ENCODE data around the gene LAMTOR5.

LAMTOR5 gene

DNA sequence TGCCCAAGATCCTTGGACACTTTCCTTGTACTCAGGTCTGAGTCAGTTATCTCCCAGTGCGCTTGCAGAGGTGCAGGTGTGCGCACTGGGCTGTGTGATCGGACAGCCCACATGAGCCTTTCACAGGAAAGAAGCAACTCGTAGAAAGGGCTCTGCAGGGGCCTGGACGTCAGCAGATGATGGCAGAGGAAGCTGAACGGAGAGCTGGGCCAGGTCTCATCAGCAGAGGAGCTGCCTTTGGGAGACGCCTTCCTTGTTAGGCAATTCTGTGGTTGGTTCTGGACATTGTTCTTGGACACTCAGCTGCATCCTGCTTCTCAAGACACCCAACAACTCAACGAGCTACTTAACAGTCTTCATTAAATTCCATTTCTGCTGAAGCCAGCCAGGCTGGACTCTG is 36.0 kb upstream of the LAMTOR5 start:
- no peak for TF ChIP-seq REST (IDR thresholded peaks at IDR 0.05; ENCODE audit: insufficient read depth in 1 of 2, low read depth in 2 of 2, low read length in 2 of 2)
- TF ChIP-seq POLR2AphosphoS5 (IDR thresholded peaks at IDR 0.05; ENCODE audit: low read depth, low read length) = no peak
- TF ChIP-seq FOXP2 (optimal IDR thresholded peaks at IDR 0.05; ENCODE audit: borderline replicate concordance, extremely low read depth, extremely low read length, insufficient read depth) = no peak
- no peak for TF ChIP-seq TAF1 (IDR thresholded peaks at IDR 0.05; ENCODE audit: borderline replicate concordance, insufficient read depth, low read length)
- no peak for TF ChIP-seq SIN3A (IDR thresholded peaks at IDR 0.05; ENCODE audit: borderline replicate concordance, insufficient read depth, low read length)

DNA sequence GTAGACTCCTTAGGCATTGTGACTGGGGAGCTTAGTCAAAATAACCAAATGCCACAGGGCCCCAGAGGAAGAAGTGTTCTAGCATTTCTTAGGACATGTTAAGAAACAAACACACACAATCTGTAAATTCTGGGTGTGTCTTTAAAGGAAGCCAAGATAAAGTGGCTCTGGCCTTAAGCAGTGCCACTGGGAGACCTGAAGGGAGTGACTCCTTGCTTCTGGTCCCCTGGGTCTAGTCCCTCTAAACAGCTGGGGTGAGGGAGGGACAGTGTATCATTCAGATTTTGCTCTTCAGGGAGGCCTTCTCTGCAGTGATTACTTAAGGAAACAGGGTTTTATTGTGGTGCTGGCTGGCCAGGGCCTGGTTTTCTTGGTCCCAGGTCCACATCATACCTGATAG is 34.4 kb upstream of the LAMTOR5 start:
- no peak for TF ChIP-seq FOXP2 (optimal IDR thresholded peaks at IDR 0.05; ENCODE audit: borderline replicate concordance, extremely low read depth, extremely low read length, insufficient read depth)
- TF ChIP-seq REST (IDR thresholded peaks at IDR 0.05; ENCODE audit: insufficient read depth in 1 of 2, low read depth in 2 of 2, low read length in 2 of 2) = no peak
- TF ChIP-seq POLR2AphosphoS5 (IDR thresholded peaks at IDR 0.05; ENCODE audit: low read depth, low read length) = no peak
- TF ChIP-seq SIN3A (IDR thresholded peaks at IDR 0.05; ENCODE audit: borderline replicate concordance, insufficient read depth, low read length) = no peak
- TF ChIP-seq TAF1 (IDR thresholded peaks at IDR 0.05; ENCODE audit: borderline replicate concordance, insufficient read depth, low read length) = no peak

- TF ChIP-seq REST (IDR thresholded peaks at IDR 0.05; ENCODE audit: insufficient read depth in 1 of 2, low read depth in 2 of 2, low read length in 2 of 2) (no peak), SIN3A (IDR thresholded peaks at IDR 0.05; ENCODE audit: borderline replicate concordance, insufficient read depth, low read length) (no peak)
These were observed 33.4 kb upstream of the LAMTOR5 start for GRCh38 chr1:110440877-110441276.

DNA sequence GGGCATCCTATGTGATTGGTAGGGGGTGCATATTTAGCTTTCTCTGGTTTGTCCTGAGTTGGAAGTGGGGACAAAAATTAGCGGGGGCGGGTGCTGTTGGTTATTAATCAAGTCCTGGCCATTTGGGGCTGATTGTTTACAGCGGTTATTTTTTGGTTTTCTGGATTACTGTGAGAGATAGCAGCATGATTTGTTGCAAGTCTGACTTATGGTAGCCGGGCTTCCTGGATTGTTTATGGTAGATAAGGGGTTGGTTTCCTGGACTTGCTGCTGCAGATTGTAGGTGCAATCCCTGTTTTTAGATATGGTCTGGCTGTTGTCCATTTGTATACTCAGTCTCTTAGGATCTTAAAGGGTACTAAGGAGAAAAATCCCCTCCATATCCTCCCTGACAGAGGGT is 31.4 kb upstream of the LAMTOR5 start:
- no peak for TF ChIP-seq REST (IDR thresholded peaks at IDR 0.05; ENCODE audit: insufficient read depth in 1 of 2, low read depth in 2 of 2, low read length in 2 of 2)
- no peak for TF ChIP-seq FOXP2 (optimal IDR thresholded peaks at IDR 0.05; ENCODE audit: borderline replicate concordance, extremely low read depth, extremely low read length, insufficient read depth)
- TF ChIP-seq TAF1 (IDR thresholded peaks at IDR 0.05; ENCODE audit: borderline replicate concordance, insufficient read depth, low read length) = no peak
- no peak for TF ChIP-seq POLR2AphosphoS5 (IDR thresholded peaks at IDR 0.05; ENCODE audit: low read depth, low read length)
- no peak for TF ChIP-seq SIN3A (IDR thresholded peaks at IDR 0.05; ENCODE audit: borderline replicate concordance, insufficient read depth, low read length)

DNA sequence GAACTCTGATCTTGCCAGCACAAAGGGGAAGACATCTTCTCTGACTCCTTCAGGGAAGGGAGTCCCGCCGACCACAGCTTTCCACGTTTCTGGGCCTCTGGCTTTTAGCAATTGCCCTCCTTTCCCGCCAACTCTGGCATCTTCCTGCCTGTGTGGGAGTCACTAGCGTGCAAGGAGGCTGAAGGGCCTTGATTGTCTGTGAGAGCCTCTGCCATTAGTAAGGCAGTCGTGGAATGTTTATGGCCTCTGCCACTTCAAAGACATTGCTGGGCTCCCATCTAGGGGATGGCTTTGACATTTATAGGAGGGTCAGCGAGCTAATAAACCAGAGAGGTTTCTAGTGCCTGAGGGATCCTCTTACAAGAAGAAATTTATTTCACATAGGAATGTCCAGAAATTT is 29.1 kb upstream of the LAMTOR5 start:
- TF ChIP-seq SIN3A (IDR thresholded peaks at IDR 0.05; ENCODE audit: borderline replicate concordance, insufficient read depth, low read length) (no peak), REST (IDR thresholded peaks at IDR 0.05; ENCODE audit: insufficient read depth in 1 of 2, low read depth in 2 of 2, low read length in 2 of 2) (no peak), POLR2AphosphoS5 (IDR thresholded peaks at IDR 0.05; ENCODE audit: low read depth, low read length) (no peak), FOXP2 (optimal IDR thresholded peaks at IDR 0.05; ENCODE audit: borderline replicate concordance, extremely low read depth, extremely low read length, insufficient read depth) (no peak), TAF1 (IDR thresholded peaks at IDR 0.05; ENCODE audit: borderline replicate concordance, insufficient read depth, low read length) (no peak)
